GM19239 (cell line): ENCODE measurements around the gene TAF11L2.
"Not testable (repeated sequence)": the region's sequence is repeated elsewhere in the genome, so short reads cannot be mapped to it uniquely, and the experiment has no call there.

Source experiments
- DNase-seq: peaks from one replicate; pipeline ENCODE4 v3.0.0; 2011; ENCODE audit warnings: low spot score; ENCODE audit not compliant: insufficient read length
- FAIRE-seq: peaks from 2 replicates; lab custom pipeline; 2011; peaks lifted over from hg19 to GRCh38; lab: Jason Lieb, UNC

TAF11L2 gene

GRCh38 chr5:17497931-17498330 is at the start of gene TAF11L2:
TSS of gene TAF11L2 (plus strand) at chr5:17498231.
- not testable (repeated sequence) for FAIRE-seq, DNase-seq

GRCh38 chr5:17448877-17449276 is 49.2 kb upstream of the TAF11L2 start:
- no peak for FAIRE-seq
- no peak for DNase-seq

GRCh38 chr5:17452936-17453335 is 45.1 kb upstream of the TAF11L2 start:
- no peak for FAIRE-seq
- DNase-seq: no peak

- no peak for FAIRE-seq
- DNase-seq: no peak
Observed at GRCh38 chr5:17455942-17456341, 42.1 kb upstream of the TAF11L2 start.

GRCh38 chr5:17461793-17462192 is 36.2 kb upstream of the TAF11L2 start:
- FAIRE-seq: no peak
- DNase-seq: no peak

GRCh38 chr5:17463653-17464052 is 34.4 kb upstream of the TAF11L2 start:
- FAIRE-seq: no peak

GRCh38 chr5:17470064-17470463 is 28.0 kb upstream of the TAF11L2 start:
- no peak for FAIRE-seq
- DNase-seq: no peak

More at GRCh38 chr5:17463653-17464052, 34.4 kb upstream of the TAF11L2 start:
- no peak for DNase-seq

- not testable (repeated sequence) for FAIRE-seq, DNase-seq
Observed at GRCh38 chr5:17475064-17475463, 23.0 kb upstream of the TAF11L2 start.

- no peak for FAIRE-seq
Observed at GRCh38 chr5:17477043-17477442, 21.0 kb upstream of the TAF11L2 start.

GRCh38 chr5:17477573-17478265 is 20.3 kb upstream of the TAF11L2 start:
- DNase-seq (no peak), FAIRE-seq (no peak)

More at GRCh38 chr5:17477043-17477442, 21.0 kb upstream of the TAF11L2 start:
- DNase-seq: no peak

- DNase-seq: no peak
- no peak for FAIRE-seq
Observed at GRCh38 chr5:17481378-17481777, 16.7 kb upstream of the TAF11L2 start.

GRCh38 chr5:17482790-17483189 is 15.2 kb upstream of the TAF11L2 start:
- no peak for FAIRE-seq
- no peak for DNase-seq

- not testable (repeated sequence) for FAIRE-seq, DNase-seq
Observed at GRCh38 chr5:17486464-17487173, 11.4 kb upstream of the TAF11L2 start.

- no peak for FAIRE-seq
- no peak for DNase-seq
Observed at GRCh38 chr5:17487174-17487512, 10.9 kb upstream of the TAF11L2 start.

GRCh38 chr5:17491257-17491656 is 6.8 kb upstream of the TAF11L2 start:
- DNase-seq, FAIRE-seq: not testable (repeated sequence)

GRCh38 chr5:17492770-17493169 is 5.3 kb upstream of the TAF11L2 start:
- DNase-seq: no peak

GRCh38 chr5:17497446-17497845 is 585 bp upstream of the TAF11L2 start:
- DNase-seq (no peak), FAIRE-seq (no peak)

More at GRCh38 chr5:17492770-17493169, 5.3 kb upstream of the TAF11L2 start:
- FAIRE-seq: peak; percentile 35

GRCh38 chr5:17511775-17512325 is 13.8 kb downstream of the TAF11L2 start:
- FAIRE-seq: no peak
- DNase-seq: no peak

GRCh38 chr5:17517526-17517925 is 19.5 kb downstream of the TAF11L2 start:
- DNase-seq, FAIRE-seq: not testable (repeated sequence)

- not testable (repeated sequence) for DNase-seq, FAIRE-seq
Observed at GRCh38 chr5:17518067-17518466, 20.0 kb downstream of the TAF11L2 start, which contains the start of gene TAF11L3. TSS of gene TAF11L3 (plus strand) at chr5:17518367.

GRCh38 chr5:17519508-17519907 is 21.5 kb downstream of the TAF11L2 start:
- DNase-seq, FAIRE-seq: not testable (repeated sequence)
